Lung (tissue), 12 donors: ENCODE measurements around the gene TTC3. TPM values are rescaled to one million over a fixed set of nuclear protein-coding genes. Genes with fewer than 3 reads are reported as not detected.

Experiments
- ATAC-seq: fragments of 200-7000 bp; cut with Tn5 transposase; one replicate; pipeline ENCODE4 v1.9.1; 2020; ENCODE audit warnings: moderate number of reproducible peaks; ENCODE audit not compliant: insufficient read depth, low FRiP score
- DNase-seq, 3 donors: peaks; one replicate each; pipeline ENCODE4 v3.0.0-alpha.2; 2013 to 2017
- H3K27ac ChIP-seq, 2 donors: one replicate each; pipeline ENCODE4 v1.5.1; 2013; ENCODE audit warnings: mild to moderate bottlenecking in 2 of 2, moderate library complexity in 2 of 2, control low read depth in 1 of 2, inconsistent platforms in 1 of 2, low read depth in 1 of 2, low read length in 1 of 2
- H3K27me3 ChIP-seq, 3 donors: one replicate each; pipeline ENCODE4 v1.5.1; 2013; ENCODE audit warnings: low read length in 2 of 3; ENCODE audit not compliant: control insufficient read depth in 3 of 3, insufficient read depth in 3 of 3
- H3K36me3 ChIP-seq, 4 donors: one replicate each; pipeline ENCODE4 v1.5.1; 2013; ENCODE audit warnings: low read length in 4 of 4, mild to moderate bottlenecking in 1 of 4, moderate library complexity in 1 of 4; ENCODE audit not compliant: control insufficient read depth in 4 of 4, insufficient read depth in 4 of 4
- H3K4me1 ChIP-seq, 5 donors: one replicate each; pipeline ENCODE4 v1.5.1; 2013; ENCODE audit warnings: low read length in 5 of 5, mild to moderate bottlenecking in 2 of 5, moderate library complexity in 1 of 5; ENCODE audit not compliant: control insufficient read depth in 5 of 5, insufficient read depth in 5 of 5
- H3K4me3 ChIP-seq: one replicate; pipeline ENCODE4 v1.5.1; 2013; ENCODE audit warnings: mild to moderate bottlenecking, control low read depth, moderate library complexity
- H3K9ac ChIP-seq, 2 donors: one replicate each; pipeline ENCODE4 v1.5.1; 2013; ENCODE audit warnings: low read length in 2 of 2, control low read depth in 1 of 2; ENCODE audit not compliant: insufficient read depth in 1 of 2
- H3K9me3 ChIP-seq, 4 donors: one replicate each; pipeline ENCODE4 v1.5.1; 2013; ENCODE audit warnings: low read length in 3 of 4, mild to moderate bottlenecking in 1 of 4, moderate library complexity in 1 of 4; ENCODE audit not compliant: control insufficient read depth in 4 of 4, insufficient read depth in 3 of 4
- WGBS, 2 donors: extraction: QIAGEN DNeasy Blood & Tissue Kit; methylation state at CpG; one replicate each; pipeline ENCODE4 v1.1.7; 2013; 5-methylcytosine and 5-hydroxymethylcytosine counted together
- polyA plus RNA-seq, 2 donors: library from polyadenylated mRNA; stranded (reverse); fragments of 200-250 nt; gene quantifications; one replicate each; pipeline ENCODE4 v1.2.1, GENCODE V29; 2013
- total RNA-seq, 2 donors: library from RNA; depleted of rRNA in 1 of 2; stranded (reverse); fragments of >200 nt in 1 of 2; gene quantifications; one replicate each; pipeline ENCODE4 v1.2.1, GENCODE V29; 2014 to 2021
- TF ChIP-seq, protein P1 (sequence below): IDR thresholded peaks from 2 replicates; pipeline ENCODE4 v1.5.1; 2012; ENCODE audit warnings: mild to moderate bottlenecking; ENCODE audit errors: control extremely low read depth, extremely low read depth
- donor health status: control.
- donor health status: control.
- donor health status: Bipolar disorder and iron deficiency.
- donor health status: healthy.
- donor health status: DM: yes; HTN: yes; CAD: no.

Gene TTC3
- total and polyA plus RNA-seq, 4 donors: 19.0 to 310 (median 50.9) TPM

DNA sequence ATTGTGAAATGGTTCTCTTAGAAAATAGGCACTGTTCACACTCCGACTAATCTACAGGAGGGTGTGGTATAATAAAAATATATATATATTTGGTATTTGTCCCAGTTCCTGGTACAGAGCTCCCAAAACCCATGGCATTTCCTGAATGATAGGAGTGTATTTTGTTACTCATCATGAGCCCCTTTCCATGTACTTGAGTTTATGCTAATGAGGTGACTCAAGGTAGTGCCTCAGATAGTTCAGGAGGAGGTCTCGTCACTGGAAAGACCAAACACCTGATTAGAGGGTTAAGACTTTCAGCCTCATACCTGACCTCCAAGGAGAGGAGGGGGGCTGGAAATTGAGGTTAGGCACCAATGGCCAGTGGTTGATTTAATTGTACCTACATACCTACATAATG lies 57.9 kb downstream of the TTC3 start:
- Histone ChIP-seq H3K4me3 (no peak overlapping the region), H3K27me3 (no peaks in the 10 kb centered on the region), H3K27ac (no peak overlapping the region), H3K4me1 (no peaks in the 10 kb centered on the region), H3K9ac (no peak overlapping the region), H3K9me3 (no peaks in the 10 kb centered on the region), H3K36me3 (peaks cover 19 to 48% (median 23%) of the 10 kb centered on the region in 4 donors)
- DNase-seq (no peak), ATAC-seq (no peak)
- 90 to 95% methylated on average over 2 of the region's 2 CpGs for WGBS, 2 donors
- TF ChIP-seq, protein P1, sequence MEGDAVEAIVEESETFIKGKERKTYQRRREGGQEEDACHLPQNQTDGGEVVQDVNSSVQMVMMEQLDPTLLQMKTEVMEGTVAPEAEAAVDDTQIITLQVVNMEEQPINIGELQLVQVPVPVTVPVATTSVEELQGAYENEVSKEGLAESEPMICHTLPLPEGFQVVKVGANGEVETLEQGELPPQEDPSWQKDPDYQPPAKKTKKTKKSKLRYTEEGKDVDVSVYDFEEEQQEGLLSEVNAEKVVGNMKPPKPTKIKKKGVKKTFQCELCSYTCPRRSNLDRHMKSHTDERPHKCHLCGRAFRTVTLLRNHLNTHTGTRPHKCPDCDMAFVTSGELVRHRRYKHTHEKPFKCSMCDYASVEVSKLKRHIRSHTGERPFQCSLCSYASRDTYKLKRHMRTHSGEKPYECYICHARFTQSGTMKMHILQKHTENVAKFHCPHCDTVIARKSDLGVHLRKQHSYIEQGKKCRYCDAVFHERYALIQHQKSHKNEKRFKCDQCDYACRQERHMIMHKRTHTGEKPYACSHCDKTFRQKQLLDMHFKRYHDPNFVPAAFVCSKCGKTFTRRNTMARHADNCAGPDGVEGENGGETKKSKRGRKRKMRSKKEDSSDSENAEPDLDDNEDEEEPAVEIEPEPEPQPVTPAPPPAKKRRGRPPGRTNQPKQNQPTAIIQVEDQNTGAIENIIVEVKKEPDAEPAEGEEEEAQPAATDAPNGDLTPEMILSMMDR: no peak

DNA sequence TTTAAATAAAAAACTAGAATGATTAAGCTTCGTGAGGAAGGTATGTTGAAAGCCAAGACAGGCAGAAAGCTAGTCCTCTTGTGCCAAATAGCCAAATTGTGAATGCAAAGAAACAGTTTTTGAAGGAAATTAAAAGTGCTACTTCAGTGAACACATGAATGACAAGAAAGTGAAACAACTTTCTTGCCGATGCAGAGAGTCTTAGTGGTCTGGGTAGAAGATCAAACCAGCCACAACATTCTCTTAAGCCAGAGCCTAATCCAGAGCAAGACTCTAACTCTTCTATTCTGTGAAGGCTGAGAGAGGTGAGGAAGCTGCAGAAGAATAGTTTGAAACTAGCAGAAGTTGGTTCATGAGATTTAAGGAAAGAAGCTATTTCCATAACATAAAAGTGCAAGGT lies 63.2 kb downstream of the TTC3 start:
- Histone ChIP-seq H3K4me1 (peaks cover 0 to 12% (median 0%) of the 10 kb centered on the region in 5 donors), H3K4me3 (no peak overlapping the region), H3K9ac (no peak overlapping the region), H3K27me3 (no peaks in the 10 kb centered on the region), H3K9me3 (peaks cover 0 to 2% (median 0%) of the 10 kb centered on the region in 4 donors), H3K27ac (no peak overlapping the region), H3K36me3 (peaks cover 14 to 49% (median 32%) of the 10 kb centered on the region in 4 donors)
- ATAC-seq: no peak
- 90 to 93% methylated on average over 2 of the region's 2 CpGs for WGBS, 2 donors
- no peak for DNase-seq
- TF ChIP-seq, protein P1: no peak

DNA sequence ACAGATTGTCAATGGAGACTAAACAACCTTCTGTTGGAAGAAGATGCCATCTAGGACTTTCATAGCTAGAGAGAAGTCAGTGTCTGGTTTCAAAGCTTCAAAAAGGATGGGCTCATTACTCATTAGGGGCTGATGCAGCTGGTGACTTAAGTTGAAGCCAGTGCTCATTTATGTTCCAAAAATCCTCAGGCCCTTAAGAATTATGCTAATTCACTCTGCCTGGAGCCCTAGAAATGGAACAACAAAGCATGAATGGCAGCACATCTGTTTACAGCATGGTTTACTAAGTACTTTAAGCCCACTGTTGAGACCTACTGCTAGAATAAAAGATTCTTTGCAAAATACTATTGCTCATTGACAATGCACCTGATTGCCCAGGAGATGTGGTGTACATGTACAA lies 63.7 kb downstream of the TTC3 start:
- H3K36me3 ChIP-seq: peaks cover 14 to 49% (median 31%) of the 10 kb centered on the region in 4 donors
- DNase-seq (no peak), ATAC-seq (no peak)
- TF ChIP-seq, protein P1: no peak
- no peak overlapping the region for H3K27ac ChIP-seq
- H3K9me3 ChIP-seq: peaks cover 0 to 2% (median 0%) of the 10 kb centered on the region in 4 donors
- H3K4me1 ChIP-seq: peaks cover 0 to 12% (median 0%) of the 10 kb centered on the region in 5 donors
- no peak overlapping the region for H3K9ac ChIP-seq
- H3K4me3 ChIP-seq: no peak overlapping the region
- H3K27me3 ChIP-seq: no peaks in the 10 kb centered on the region

DNA sequence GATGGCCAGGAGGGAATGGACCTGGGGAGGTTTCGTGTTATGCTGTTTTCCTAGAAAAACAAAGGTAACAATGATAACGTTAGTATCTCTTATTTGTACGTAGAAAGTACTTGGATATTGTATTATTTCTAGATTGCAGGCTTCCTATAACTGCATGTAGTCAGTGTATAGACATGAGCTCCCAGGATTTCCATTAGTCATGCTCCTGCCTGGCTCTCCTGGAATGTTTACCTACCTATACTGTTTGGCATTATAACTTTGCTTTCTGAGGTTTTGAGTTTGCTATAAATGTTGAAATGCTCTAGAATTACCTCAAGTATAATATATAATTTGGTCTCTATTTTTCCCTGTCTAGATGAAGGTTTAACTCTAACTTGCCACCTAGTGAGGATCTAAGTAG lies 66.1 kb downstream of the TTC3 start:
- WGBS, 2 donors: 89 to 95% methylated on average over 3 of the region's 3 CpGs
- Histone ChIP-seq H3K4me1 (peaks cover 0 to 12% (median 0%) of the 10 kb centered on the region in 5 donors), H3K27ac (no peak overlapping the region), H3K4me3 (no peak overlapping the region), H3K27me3 (no peaks in the 10 kb centered on the region), H3K9me3 (peaks cover 0 to 2% (median 0%) of the 10 kb centered on the region in 4 donors), H3K36me3 (peaks cover 10 to 45% (median 28%) of the 10 kb centered on the region in 4 donors), H3K9ac (no peak overlapping the region)
- DNase-seq (no peak), ATAC-seq (no peak)
- TF ChIP-seq, protein P1: no peak
